Measurements from ENCODE around the gene APBA2. TPM values are rescaled to one million over a fixed set of nuclear protein-coding genes. Genes with fewer than 3 reads are reported as not detected.

The APBA2 gene
- polyA plus RNA-seq, 1 donor (not counting 4 experiments of a cell fraction or from before 2014, with no cell fraction given) = 5.5 TPM

GRCh38 chr15:29029651-29030195, 143.9 kb downstream of the APBA2 start:
- no peaks in the 10 kb centered on the region for H3K79me2 ChIP-seq (ENCODE audit: control insufficient read depth, insufficient read depth, low read length)
- H3K36me3 ChIP-seq (ENCODE audit: control insufficient read depth in 2 of 2, extremely low read depth in 1 of 2, insufficient read depth in 2 of 2, low read length in 2 of 2) = no peaks in the 10 kb centered on the region
- DNase-seq (ENCODE audit: low read depth, low spot score) (no peak), FAIRE-seq (no peak)
- H3K4me3 ChIP-seq (ENCODE audit: control insufficient read depth in 2 of 3, extremely low read depth in 1 of 3, insufficient read depth in 2 of 3, low read depth in 1 of 3, low read length in 3 of 3) = no peak overlapping the region
- no peaks in the 10 kb centered on the region for H3K27me3 ChIP-seq (ENCODE audit: control insufficient read depth, extremely low read depth, insufficient read depth, low read length)
- H3K4me2 ChIP-seq (ENCODE audit: control insufficient read depth, extremely low read depth, insufficient read depth, low read depth, low read length) = no peak overlapping the region
- dilution Hi-C loops (cut with MboI; ENCODE audit: extremely low pct_ligation_motif_present, low sequenced_read_pairs) = no loop called here
- TF ChIP-seq EZH2 (IDR thresholded peaks at IDR 0.05; ENCODE audit: low read length) = no peak
- no peak for TF ChIP-seq CTCF (optimal IDR thresholded peaks at IDR 0.05 in 1 of 3, IDR thresholded peaks at IDR 0.05 in 1 of 3, conservative IDR thresholded peaks at IDR 0.05 in 1 of 3; ENCODE audit: extremely low read depth in 1 of 3, insufficient read depth in 2 of 3, low read length in 3 of 3)
- no peaks in the 10 kb centered on the region for H4K20me1 ChIP-seq (ENCODE audit: control insufficient read depth, extremely low read depth, insufficient read depth, low read length)
- no peak overlapping the region for H3K27ac ChIP-seq (ENCODE audit: control insufficient read depth, insufficient read depth, low read length)
- no peaks in the 10 kb centered on the region for H3K4me1 ChIP-seq (ENCODE audit: control insufficient read depth, extremely low read depth, insufficient read depth, low read length)
- H3K9me3 ChIP-seq (ENCODE audit: control insufficient read depth, low read depth, low read length) = peaks cover 4% of the 10 kb centered on the region
- no peak overlapping the region for H2AFZ ChIP-seq (ENCODE audit: control insufficient read depth, low read length)
- H3K9me1 ChIP-seq (ENCODE audit: control insufficient read depth, extremely low read depth, insufficient read depth, low read length) = no peaks in the 10 kb centered on the region
- H3K9ac ChIP-seq (ENCODE audit: control insufficient read depth, extremely low read depth, insufficient read depth, low read length) = no peak overlapping the region

- FAIRE-seq = no peak
- dilution Hi-C loops (cut with MboI; ENCODE audit: extremely low pct_ligation_motif_present, low sequenced_read_pairs) = no loop called here
- Histone ChIP-seq H3K27me3 (ENCODE audit: control insufficient read depth, extremely low read depth, insufficient read depth, low read length) (no peaks in the 10 kb centered on the region), H4K20me1 (ENCODE audit: control insufficient read depth, extremely low read depth, insufficient read depth, low read length) (no peaks in the 10 kb centered on the region), H2AFZ (ENCODE audit: control insufficient read depth, low read length) (no peak overlapping the region), H3K4me1 (ENCODE audit: control insufficient read depth, extremely low read depth, insufficient read depth, low read length) (no peaks in the 10 kb centered on the region), H3K9ac (ENCODE audit: control insufficient read depth, extremely low read depth, insufficient read depth, low read length) (no peak overlapping the region), H3K9me1 (ENCODE audit: control insufficient read depth, extremely low read depth, insufficient read depth, low read length) (no peaks in the 10 kb centered on the region), H3K36me3 (ENCODE audit: control insufficient read depth in 2 of 2, extremely low read depth in 1 of 2, insufficient read depth in 2 of 2, low read length in 2 of 2) (no peaks in the 10 kb centered on the region), H3K79me2 (ENCODE audit: control insufficient read depth, insufficient read depth, low read length) (no peaks in the 10 kb centered on the region), H3K27ac (ENCODE audit: control insufficient read depth, insufficient read depth, low read length) (no peak overlapping the region), H3K4me3 (ENCODE audit: control insufficient read depth in 2 of 3, extremely low read depth in 1 of 3, insufficient read depth in 2 of 3, low read depth in 1 of 3, low read length in 3 of 3) (no peak overlapping the region), H3K4me2 (ENCODE audit: control insufficient read depth, extremely low read depth, insufficient read depth, low read depth, low read length) (no peak overlapping the region), H3K9me3 (ENCODE audit: control insufficient read depth, low read depth, low read length) (peaks cover 4% of the 10 kb centered on the region)
- TF ChIP-seq CTCF (optimal IDR thresholded peaks at IDR 0.05 in 1 of 3, IDR thresholded peaks at IDR 0.05 in 1 of 3, conservative IDR thresholded peaks at IDR 0.05 in 1 of 3; ENCODE audit: extremely low read depth in 1 of 3, insufficient read depth in 2 of 3, low read length in 3 of 3) = no peak
- no peak for TF ChIP-seq EZH2 (IDR thresholded peaks at IDR 0.05; ENCODE audit: low read length)
- no peak for DNase-seq (ENCODE audit: low read depth, low spot score)
Observed at GRCh38 chr15:29031502-29032228, 145.9 kb downstream of the APBA2 start.
